PC-3 (cell line): Measurements from ENCODE around the gene SPACA6.

Source experiments
- EZH2 ChIP-seq: fragments of 300-600 bp; sonication (generic); IDR thresholded peaks from one replicate; pipeline ENCODE4 v1.6.1; 2017; ENCODE audit warnings: antibody characterized with exemption, mild to moderate bottlenecking, low read length; ENCODE audit not compliant: unreplicated experiment
- EZH2phosphoT487 ChIP-seq: fragments of 300-600 bp; sonication (generic); IDR thresholded peaks from 2 replicates; pipeline ENCODE4 v1.6.1; 2018; ENCODE audit warnings: mild to moderate bottlenecking, antibody characterized with exemption, low read length, borderline replicate concordance
- TF ChIP-seq, protein P1 (sequence below): fragments of 300-600 bp; sonication (generic); conservative IDR thresholded peaks from 2 replicates; pipeline ENCODE4 v1.5.1; 2017; ENCODE audit warnings: antibody characterized with exemption, low read depth, mild to moderate bottlenecking, low read length

GRCh38 chr19:51676566-51677083, 16.5 kb upstream of the SPACA6 start:
- TF ChIP-seq, protein P1, sequence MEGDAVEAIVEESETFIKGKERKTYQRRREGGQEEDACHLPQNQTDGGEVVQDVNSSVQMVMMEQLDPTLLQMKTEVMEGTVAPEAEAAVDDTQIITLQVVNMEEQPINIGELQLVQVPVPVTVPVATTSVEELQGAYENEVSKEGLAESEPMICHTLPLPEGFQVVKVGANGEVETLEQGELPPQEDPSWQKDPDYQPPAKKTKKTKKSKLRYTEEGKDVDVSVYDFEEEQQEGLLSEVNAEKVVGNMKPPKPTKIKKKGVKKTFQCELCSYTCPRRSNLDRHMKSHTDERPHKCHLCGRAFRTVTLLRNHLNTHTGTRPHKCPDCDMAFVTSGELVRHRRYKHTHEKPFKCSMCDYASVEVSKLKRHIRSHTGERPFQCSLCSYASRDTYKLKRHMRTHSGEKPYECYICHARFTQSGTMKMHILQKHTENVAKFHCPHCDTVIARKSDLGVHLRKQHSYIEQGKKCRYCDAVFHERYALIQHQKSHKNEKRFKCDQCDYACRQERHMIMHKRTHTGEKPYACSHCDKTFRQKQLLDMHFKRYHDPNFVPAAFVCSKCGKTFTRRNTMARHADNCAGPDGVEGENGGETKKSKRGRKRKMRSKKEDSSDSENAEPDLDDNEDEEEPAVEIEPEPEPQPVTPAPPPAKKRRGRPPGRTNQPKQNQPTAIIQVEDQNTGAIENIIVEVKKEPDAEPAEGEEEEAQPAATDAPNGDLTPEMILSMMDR: no peak
- TF ChIP-seq EZH2 (no peak), EZH2phosphoT487 (no peak)
